NCI-H146 (cell line): ENCODE measurements around the gene MYO16.
"Not testable (repeated sequence)": the region's sequence is repeated elsewhere in the genome, so short reads cannot be mapped to it uniquely, and the experiment has no call there.

Experiments used
- DNase-seq: peaks from one replicate; lab custom pipeline; 2025; lab: John Stamatoyannopoulos, UW

MYO16 gene

GRCh38 chr13:108983273-108983672 lies 353.9 kb downstream of the MYO16 start:
- no peak for DNase-seq

DNA sequence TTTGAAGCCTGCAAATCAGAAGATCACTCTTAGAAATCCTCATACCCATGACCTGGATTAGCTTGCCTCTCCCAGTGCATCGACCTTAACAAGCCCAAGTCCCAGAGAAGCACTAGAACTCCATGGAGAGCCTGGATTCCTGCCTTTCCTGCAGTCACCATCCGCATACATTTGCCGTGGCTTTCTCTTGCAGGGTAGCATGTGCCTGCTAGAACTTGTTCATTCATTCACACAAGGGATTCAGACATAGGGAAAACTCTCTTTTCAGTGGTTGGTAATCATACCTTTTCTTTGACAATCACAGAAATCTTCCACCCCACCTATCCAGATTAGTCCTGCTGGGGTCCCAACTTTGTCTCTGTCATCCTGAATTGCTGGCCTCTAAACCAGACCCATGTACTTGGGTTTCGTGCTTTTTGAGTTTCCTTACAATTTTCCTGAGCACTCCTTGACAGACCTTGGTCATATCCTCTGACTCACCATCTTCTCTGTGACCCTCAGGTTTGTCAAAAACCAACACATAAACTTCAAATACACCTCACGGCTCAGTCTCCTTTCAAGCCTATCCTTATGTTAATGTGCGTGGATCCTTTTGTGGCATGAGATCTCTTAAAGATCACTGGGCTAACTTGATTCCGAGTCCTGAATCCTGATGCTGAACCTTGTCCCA lies 355.0 kb downstream of the MYO16 start:
- DNase-seq, result no peak

GRCh38 chr13:108985166-108985565 lies 355.8 kb downstream of the MYO16 start:
- no peak for DNase-seq

DNA sequence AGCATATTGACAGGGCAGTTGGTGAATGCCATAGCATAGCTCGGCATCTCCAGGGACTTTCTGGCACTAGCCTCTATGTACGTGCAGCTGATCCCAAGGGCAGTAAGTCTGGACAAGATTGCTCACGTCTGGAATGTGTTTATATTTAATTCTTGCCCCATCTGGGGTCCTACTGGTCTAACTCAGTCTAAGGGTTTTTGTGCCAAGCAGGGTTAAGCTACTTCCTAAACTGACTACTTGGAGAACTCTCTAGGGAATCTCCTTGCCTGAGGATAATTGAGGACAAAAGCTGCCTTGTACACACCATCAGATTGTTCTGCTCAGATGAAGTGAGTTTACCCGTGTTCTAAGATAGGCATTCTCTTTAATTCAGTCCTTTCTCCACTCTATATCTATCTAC lies 358.1 kb downstream of the MYO16 start:
- DNase-seq, result no peak

- no peak for DNase-seq
Measured at GRCh38 chr13:108987944-108988343, 358.5 kb downstream of the MYO16 start.

- DNase-seq, result not testable (repeated sequence)
Measured at GRCh38 chr13:108991416-108991815, 362.0 kb downstream of the MYO16 start.

DNA sequence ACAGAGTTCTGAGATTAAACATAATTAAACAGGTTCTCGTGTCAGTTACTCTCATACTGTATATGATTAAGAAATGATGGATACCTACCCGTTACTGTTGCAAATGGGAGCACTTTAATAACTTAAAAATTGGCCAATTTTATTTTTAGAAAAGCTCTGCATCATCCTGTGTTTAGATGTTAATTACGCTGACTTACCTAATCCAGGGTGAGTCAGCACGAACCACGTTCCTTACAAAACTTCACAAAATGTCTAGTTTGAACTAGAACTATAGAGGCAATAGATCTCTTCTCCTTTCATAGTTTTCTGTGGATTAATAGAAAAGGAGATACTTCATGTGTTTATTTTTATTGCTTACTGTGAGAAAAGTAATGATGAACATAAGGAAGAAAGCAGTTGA lies 363.9 kb downstream of the MYO16 start:
- DNase-seq, result no peak

DNA sequence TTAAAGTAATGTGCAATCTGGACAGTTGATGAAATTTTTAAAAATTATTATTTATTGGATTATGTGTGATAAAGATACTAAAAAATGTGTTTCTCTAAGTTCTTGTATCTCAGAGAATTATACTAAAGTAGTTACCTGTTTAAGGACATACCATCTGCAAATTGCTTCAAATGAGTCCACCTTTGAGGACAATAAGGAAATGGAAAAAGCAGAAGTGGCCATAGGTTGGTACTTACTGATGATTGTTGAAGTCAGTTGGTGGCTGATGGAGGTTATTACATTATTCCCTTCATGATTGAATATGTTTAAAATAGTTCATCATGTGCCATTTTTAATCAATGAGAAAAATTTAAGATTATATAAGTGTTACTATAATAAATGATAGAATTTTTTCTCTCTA lies 367.0 kb downstream of the MYO16 start:
- DNase-seq, result no peak

DNA sequence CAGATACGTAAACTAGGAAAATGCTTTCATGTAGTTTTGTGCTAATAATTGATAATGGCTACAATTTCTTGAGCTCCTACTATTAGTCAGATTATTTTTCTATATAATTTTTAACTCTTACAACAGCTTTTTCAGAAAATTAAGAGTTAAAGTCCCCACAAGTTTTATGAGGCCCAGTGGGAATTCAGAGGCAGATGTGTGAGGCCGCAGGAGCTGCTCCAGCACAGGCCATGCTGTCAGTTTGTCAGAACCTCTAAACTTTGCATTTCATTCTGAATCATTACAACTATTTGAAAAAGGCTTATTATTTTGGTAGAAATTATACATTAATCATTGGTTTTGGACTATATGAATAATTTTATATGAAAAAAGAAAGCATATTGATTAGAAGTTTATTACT lies 370.8 kb downstream of the MYO16 start:
- DNase-seq, result no peak

GRCh38 chr13:109002934-109003333 lies 373.5 kb downstream of the MYO16 start:
- DNase-seq, result no peak

DNA sequence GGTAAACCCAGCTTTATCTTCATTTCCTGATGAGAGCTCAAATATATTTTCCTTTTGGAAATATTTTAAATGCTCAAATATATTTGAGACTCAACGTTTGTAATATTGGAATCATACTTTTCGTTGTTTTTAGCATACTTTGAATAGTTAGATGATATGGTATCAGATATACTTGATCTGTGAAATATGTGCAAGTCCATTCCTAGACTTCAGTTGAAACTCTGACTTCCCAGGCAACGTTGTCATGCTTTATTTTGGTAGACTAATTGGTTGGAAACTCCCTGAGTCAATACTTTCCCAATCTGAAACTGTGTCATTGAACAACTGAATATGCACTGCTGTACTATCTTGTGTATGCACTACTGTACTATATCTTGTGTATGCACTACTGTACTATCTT lies 378.5 kb downstream of the MYO16 start:
- DNase-seq, result no peak

DNA sequence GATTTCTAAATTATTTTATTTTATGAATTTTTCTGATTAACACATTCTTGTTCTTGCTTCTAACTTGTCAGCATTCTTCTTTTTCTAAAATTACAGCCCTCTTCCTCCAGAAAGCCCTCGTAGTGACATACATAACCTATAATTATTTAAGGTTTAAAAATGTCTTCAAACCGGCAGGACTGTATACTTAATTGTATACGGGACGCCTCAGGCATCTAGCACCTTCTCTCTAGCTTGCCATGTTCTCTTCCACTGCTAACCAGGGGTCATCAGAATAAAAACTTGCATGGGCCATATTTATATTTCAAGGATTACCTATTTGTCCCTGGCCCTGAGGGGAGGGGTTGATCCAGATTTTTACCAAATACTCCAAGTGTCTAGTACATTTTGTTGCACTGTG lies 380.3 kb downstream of the MYO16 start:
- DNase-seq, result no peak

DNA sequence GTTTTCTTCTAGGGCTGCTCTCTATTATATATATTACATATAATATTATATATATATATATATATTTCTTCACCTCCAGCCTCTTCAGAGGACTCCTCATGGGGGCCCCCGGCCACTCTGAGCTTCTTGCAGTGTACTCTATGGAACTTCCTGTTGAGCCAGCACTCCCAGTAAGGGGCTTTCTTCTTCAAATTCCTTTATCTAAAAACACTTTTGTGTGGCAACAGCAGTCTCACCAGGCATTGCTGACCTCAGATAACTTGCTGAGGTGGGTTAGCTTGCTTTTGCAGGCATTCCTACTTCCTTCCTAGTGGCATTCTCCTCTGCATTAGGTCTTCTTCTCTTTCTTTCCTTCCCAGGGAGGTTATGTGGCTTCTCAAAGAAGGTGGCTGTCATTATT lies 381.5 kb downstream of the MYO16 start:
- no peak for DNase-seq

GRCh38 chr13:109012115-109012514 lies 382.7 kb downstream of the MYO16 start:
- DNase-seq, result no peak

DNA sequence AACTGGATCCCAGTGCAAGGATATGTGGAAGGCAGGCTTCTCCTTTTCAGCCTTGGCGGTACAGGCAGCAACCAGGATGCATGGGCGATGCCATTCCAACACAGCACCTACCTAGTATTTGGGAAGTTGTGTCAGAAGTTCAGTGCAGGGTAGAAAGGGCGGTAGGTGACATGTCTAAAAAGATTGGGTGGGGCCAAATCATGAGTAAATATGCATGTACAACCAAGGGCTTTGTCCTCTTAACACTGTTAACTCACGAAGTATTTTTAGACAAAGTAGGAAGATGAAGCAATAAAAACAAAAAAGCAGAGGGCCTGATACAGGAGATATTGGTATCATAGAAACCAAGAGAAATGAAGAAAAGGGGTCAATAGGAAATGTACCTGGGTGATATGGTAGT lies 392.1 kb downstream of the MYO16 start:
- DNase-seq, result no peak

- DNase-seq, result no peak
Measured at GRCh38 chr13:109024611-109025010, 395.2 kb downstream of the MYO16 start.

- DNase-seq, result no peak
Measured at GRCh38 chr13:109026266-109026665, 396.9 kb downstream of the MYO16 start.

DNA sequence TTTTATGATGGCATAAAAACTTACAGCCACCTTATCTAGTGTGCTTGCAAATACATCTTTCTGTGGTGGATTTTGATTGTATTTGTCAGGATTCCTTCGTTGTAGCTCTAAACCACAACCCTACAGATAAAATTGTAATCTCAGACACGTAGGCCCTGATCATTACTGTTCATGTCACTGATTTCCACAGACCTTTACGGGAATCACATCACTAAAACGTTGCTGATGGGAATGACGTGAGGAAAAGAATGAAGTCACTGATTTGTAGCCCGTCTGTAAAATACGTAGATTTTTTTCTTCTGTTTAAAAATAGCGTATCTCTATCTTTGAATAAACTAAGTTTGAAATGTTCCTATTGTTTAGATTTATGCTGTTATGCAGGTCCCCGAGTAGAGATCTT lies 399.2 kb downstream of the MYO16 start:
- no peak for DNase-seq

DNA sequence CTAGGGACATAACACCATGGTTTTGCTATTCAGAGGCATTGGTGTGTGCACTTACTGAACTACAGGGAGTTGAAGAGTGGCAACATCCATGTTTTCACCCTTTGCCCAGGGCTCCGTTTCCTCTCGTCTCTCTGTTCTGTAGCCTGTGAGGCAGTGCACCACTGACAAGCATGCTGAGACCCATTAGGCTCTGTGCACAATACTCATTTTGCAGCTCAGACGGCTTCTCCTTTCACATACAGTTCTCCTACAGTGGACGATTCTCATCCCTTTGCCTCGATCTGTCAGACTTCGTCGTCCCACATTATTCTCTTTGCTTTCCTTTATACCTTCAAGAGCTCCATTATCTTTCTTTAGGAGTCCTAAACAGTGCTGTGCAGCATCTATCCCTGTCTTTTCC lies 403.7 kb downstream of the MYO16 start:
- DNase-seq, result no peak

GRCh38 chr13:109036078-109036780 lies 406.8 kb downstream of the MYO16 start:
- no peak for DNase-seq

- DNase-seq, result no peak
Measured at GRCh38 chr13:109043636-109044035, 414.2 kb downstream of the MYO16 start.

GRCh38 chr13:109055850-109056249 lies 426.4 kb downstream of the MYO16 start:
- no peak for DNase-seq

GRCh38 chr13:109058087-109058486 lies 428.7 kb downstream of the MYO16 start:
- no peak for DNase-seq

DNA sequence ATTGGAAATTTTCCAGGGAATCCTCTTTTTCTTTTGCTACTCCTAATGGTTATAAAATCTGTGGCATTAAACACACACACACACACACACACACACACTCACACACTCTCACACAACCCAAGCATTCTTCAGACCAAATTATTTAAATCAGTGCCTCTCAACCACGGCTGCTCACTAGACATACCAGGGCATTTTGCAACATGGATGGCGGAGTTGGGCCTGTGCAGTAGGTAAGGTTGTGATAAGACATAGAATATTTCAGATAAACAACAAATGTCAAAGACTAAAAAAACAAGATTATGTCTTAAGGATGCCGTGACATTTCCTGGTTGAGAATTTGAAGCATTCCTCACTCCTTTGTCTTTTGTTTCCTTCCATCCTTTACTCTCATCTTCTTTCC lies 443.1 kb downstream of the MYO16 start:
- DNase-seq, result no peak
